ENCODE data around the gene SLC25A18. TPM values are rescaled to one million over a fixed set of nuclear protein-coding genes. Genes with fewer than 3 reads are reported as not detected.

SLC25A18 gene
- total and polyA plus RNA-seq, 7 donors: 0.99 to 9.1 (median 4.7) TPM; not detected in 1

DNA sequence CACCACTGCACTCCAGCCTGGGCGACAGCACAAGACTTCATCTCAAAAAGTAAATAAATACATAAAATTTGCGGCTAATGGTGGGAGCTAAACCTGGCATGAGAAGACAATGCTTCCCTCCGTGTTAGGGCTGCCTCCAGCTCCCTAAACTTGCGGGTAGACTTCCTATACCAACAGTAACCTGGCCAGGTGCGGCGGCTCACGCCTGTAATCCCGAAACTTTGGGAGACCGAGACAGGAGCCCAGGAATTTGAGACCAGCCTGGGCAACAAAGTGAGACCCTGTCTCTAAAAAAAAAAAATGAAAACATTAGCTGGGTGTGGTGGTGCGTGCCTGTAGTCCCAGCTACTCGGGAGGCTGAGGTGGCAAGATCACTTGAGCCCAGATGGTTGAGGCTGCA lies 25.3 kb downstream of the SLC25A18 start:
- WGBS, 2 donors: 94 to 95% methylated on average over 11 of the region's 11 CpGs
- Histone ChIP-seq H3K36me3 (peaks cover 20 to 40% (median 29%) of the 10 kb centered on the region in 4 donors), H3K4me3 (no peak overlapping the region), H3K27ac (no peak overlapping the region), H3K4me1 (peaks cover 0 to 7% (median 3%) of the 10 kb centered on the region in 4 donors), H3K27me3 (no peaks in the 10 kb centered on the region), H3K9me3 (no peaks in the 10 kb centered on the region)
- no peak for TF ChIP-seq POLR2AphosphoS5 (IDR thresholded peaks at IDR 0.05)
- TF ChIP-seq EP300 (IDR thresholded peaks at IDR 0.05): no peak
- no peak for TF ChIP-seq POLR2A (IDR thresholded peaks at IDR 0.05)
- TF ChIP-seq, protein P1, sequence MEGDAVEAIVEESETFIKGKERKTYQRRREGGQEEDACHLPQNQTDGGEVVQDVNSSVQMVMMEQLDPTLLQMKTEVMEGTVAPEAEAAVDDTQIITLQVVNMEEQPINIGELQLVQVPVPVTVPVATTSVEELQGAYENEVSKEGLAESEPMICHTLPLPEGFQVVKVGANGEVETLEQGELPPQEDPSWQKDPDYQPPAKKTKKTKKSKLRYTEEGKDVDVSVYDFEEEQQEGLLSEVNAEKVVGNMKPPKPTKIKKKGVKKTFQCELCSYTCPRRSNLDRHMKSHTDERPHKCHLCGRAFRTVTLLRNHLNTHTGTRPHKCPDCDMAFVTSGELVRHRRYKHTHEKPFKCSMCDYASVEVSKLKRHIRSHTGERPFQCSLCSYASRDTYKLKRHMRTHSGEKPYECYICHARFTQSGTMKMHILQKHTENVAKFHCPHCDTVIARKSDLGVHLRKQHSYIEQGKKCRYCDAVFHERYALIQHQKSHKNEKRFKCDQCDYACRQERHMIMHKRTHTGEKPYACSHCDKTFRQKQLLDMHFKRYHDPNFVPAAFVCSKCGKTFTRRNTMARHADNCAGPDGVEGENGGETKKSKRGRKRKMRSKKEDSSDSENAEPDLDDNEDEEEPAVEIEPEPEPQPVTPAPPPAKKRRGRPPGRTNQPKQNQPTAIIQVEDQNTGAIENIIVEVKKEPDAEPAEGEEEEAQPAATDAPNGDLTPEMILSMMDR (IDR thresholded peaks at IDR 0.05): no peak
- DNase-seq: no peak
- intact Hi-C loops (cut with DNase I): no loop called here

DNA sequence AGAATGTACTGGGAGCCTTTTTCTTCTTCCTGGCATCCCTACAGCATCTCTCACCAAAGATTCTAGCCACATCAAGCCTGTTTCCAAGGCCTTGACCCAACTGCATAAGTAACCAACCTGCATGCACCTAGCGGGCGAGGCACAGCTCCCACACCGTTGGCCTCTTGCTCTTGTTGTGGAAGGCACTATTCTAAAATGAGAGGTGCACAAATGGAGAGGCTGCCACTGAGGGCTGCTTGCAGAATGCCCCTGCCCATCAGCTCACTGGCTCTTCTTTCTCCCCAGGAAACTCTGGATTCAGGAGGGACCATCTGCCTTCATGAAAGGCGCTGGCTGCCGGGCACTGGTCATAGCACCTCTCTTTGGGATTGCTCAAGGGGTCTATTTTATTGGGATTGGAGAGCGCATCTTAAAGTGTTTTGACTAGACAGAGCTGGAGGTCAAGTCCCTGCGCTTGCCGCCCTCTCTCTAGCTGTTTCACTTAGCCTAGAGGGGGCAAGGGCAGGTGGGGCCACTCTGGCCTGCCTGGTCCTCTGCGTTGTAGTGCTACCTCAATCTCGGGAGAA lies 26.6 kb downstream of the SLC25A18 start:
- intact Hi-C loops (cut with DNase I): no loop called here
- TF ChIP-seq POLR2AphosphoS5 (IDR thresholded peaks at IDR 0.05) (peak in 1 of 4 donors; percentile 29), POLR2A (IDR thresholded peaks at IDR 0.05) (no peak)
- 91 to 94% methylated on average over 10 of the region's 10 CpGs for WGBS, 2 donors
- Histone ChIP-seq H3K27ac (peak overlapping the region in 2 of 4 donors; percentile 1 to 24), H3K27me3 (no peaks in the 10 kb centered on the region), H3K4me3 (no peak overlapping the region), H3K4me1 (peaks cover 0 to 12% (median 4%) of the 10 kb centered on the region in 4 donors), H3K36me3 (peaks cover 32 to 53% (median 39%) of the 10 kb centered on the region in 4 donors), H3K9me3 (no peaks in the 10 kb centered on the region)
- no peak for DNase-seq

DNA sequence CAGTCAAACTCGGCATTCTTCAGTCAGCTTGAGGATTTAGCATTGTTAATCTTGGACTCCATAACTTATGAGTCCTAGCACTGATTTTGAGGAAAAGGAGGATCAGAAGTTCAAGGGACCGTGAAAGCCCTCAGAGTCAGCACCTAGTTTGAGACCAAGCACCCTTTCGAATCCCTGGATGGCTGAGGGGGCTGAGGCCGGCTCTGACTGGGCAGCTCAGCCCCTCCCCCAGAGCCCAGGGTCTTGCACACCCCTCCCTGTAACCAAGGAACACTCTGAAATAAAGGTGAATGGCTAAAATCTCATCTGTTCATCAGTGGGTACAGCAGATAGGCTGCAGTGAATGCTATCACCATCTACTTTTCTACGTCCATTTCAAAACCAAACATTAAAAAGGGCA lies 27.3 kb downstream of the SLC25A18 start:
- no peak for DNase-seq
- intact Hi-C loops (cut with DNase I): no loop called here
- Histone ChIP-seq H3K4me3 (no peak overlapping the region), H3K27ac (peak overlapping the region in 1 of 4 donors; percentile 24), H3K9me3 (no peaks in the 10 kb centered on the region), H3K4me1 (peaks cover 0 to 12% (median 4%) of the 10 kb centered on the region in 4 donors), H3K27me3 (no peaks in the 10 kb centered on the region), H3K36me3 (peaks cover 34 to 60% (median 43%) of the 10 kb centered on the region in 4 donors)
- TF ChIP-seq, protein P1 (IDR thresholded peaks at IDR 0.05): no peak
- TF ChIP-seq POLR2AphosphoS5 (IDR thresholded peaks at IDR 0.05): no peak
- no peak for TF ChIP-seq POLR2A (IDR thresholded peaks at IDR 0.05)
- no peak for TF ChIP-seq EP300 (IDR thresholded peaks at IDR 0.05)
- WGBS, 2 donors: 90 to 91% methylated on average over 5 of the region's 5 CpGs

DNA sequence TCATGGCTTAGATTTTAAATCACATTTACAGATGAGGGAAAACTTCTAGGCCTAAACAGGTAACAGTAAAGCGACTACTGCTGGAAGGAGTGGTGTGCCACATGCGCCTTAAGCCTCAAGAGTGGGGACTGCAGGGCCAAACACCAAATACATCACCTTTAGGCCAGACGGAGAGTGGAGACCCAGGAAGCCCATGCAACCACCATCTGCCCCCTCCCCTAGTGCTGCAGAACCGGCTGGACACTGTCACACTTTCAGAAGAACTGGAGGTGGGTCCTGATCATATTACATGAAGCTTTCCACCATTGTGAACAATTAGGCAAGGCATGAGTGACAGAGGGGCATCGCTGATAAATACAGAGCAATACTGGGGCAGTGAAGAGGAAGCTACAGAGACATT lies 28.9 kb downstream of the SLC25A18 start:
- WGBS, 2 donors: 91 to 93% methylated on average over 5 of the region's 5 CpGs
- Histone ChIP-seq H3K36me3 (peaks cover 35 to 76% (median 57%) of the 10 kb centered on the region in 4 donors), H3K27ac (peak overlapping the region in 1 of 4 donors; percentile 11), H3K4me1 (peaks cover 0 to 16% (median 8%) of the 10 kb centered on the region in 4 donors), H3K27me3 (no peaks in the 10 kb centered on the region), H3K4me3 (no peak overlapping the region), H3K9me3 (no peaks in the 10 kb centered on the region)
- DNase-seq: peak; percentile 28
- TF ChIP-seq EP300 (IDR thresholded peaks at IDR 0.05) (no peak), POLR2A (IDR thresholded peaks at IDR 0.05) (no peak)
- intact Hi-C loops (cut with DNase I): no loop called here

DNA sequence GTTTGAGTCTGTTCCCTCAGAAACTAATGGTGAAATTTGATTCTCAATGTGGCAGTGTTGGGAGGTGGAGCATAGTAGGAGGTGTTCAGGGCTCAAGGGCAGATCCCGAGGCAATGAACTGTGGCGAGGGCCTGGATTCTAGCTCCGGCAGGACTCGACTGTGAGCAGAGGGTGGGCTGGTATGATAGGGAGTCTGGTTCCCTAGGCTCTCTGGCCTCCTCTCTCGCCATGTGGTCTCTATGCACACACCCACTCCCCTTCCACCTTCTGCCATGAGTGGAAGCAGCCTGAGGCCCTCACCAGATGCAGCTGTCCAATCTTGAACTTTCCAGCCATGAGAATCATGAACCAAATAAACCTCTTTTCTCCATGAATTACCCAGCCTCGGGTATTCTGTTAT lies 32.9 kb downstream of the SLC25A18 start:
- no peak overlapping the region for H3K4me3 ChIP-seq
- WGBS, 2 donors: 96 to 98% methylated on average over 6 of the region's 6 CpGs
- H3K9me3 ChIP-seq: no peaks in the 10 kb centered on the region
- no peak for TF ChIP-seq POLR2AphosphoS5 (IDR thresholded peaks at IDR 0.05)
- TF ChIP-seq POLR2A (IDR thresholded peaks at IDR 0.05): no peak
- no peak for TF ChIP-seq EP300 (IDR thresholded peaks at IDR 0.05)
- TF ChIP-seq, protein P1 (IDR thresholded peaks at IDR 0.05): no peak
- DNase-seq: peak; percentile 38
- peak overlapping the region in 3 of 4 donors; percentile 29 to 70 (median 65) for H3K27ac ChIP-seq
- intact Hi-C loops (cut with DNase I): no loop called here
- H3K4me1 ChIP-seq: peaks cover 0 to 52% (median 33%) of the 10 kb centered on the region in 4 donors
- no peaks in the 10 kb centered on the region for H3K27me3 ChIP-seq
- H3K36me3 ChIP-seq: peaks cover 43 to 100% (median 66%) of the 10 kb centered on the region in 4 donors
